ENCODE measurements around the gene EIF4E2.
A peak's percentile ranks its signal among the peaks of the same experiment; 100 is the strongest.

EIF4E2 gene

GRCh38 chr2:232543928-232544631, 6.4 kb upstream of the EIF4E2 start:
- TF ChIP-seq CTCF (conservative IDR thresholded peaks at IDR 0.05) = no peak
- H3K27ac ChIP-seq = no peak overlapping the region

GRCh38 chr2:232544674-232545073, 5.8 kb upstream of the EIF4E2 start:
- TF ChIP-seq CTCF (conservative IDR thresholded peaks at IDR 0.05) = no peak
- H3K27ac ChIP-seq = no peak overlapping the region

- TF ChIP-seq CTCF (conservative IDR thresholded peaks at IDR 0.05) = no peak
- H3K27ac ChIP-seq = no peak overlapping the region
Measured at GRCh38 chr2:232545511-232546375, 4.7 kb upstream of the EIF4E2 start.

GRCh38 chr2:232547991-232548390, 2.5 kb upstream of the EIF4E2 start:
- no peak for TF ChIP-seq CTCF (conservative IDR thresholded peaks at IDR 0.05)
- H3K27ac ChIP-seq = no peak overlapping the region

GRCh38 chr2:232549655-232550353, 685 bp upstream of the EIF4E2 start:
- peak overlapping the region; percentile 95 for H3K27ac ChIP-seq
- TF ChIP-seq CTCF (conservative IDR thresholded peaks at IDR 0.05) = no peak

- peak overlapping the region; percentile 95 for H3K27ac ChIP-seq
- no peak for TF ChIP-seq CTCF (conservative IDR thresholded peaks at IDR 0.05)
Measured at GRCh38 chr2:232551250-232551638, 755 bp downstream of the EIF4E2 start.

- TF ChIP-seq CTCF (conservative IDR thresholded peaks at IDR 0.05) = no peak
- H3K27ac ChIP-seq = peak overlapping the region; percentile 95
Measured at GRCh38 chr2:232551776-232552175, 1.3 kb downstream of the EIF4E2 start.
